Neuronal stem cell (in vitro differentiated cells): Measurements from ENCODE around the gene DCAF7.
A peak's percentile ranks its signal among the peaks of the same experiment; 100 is the strongest.

Experiments used
- DNase-seq: peaks from one replicate; pipeline ENCODE4 v3.0.0-alpha.2; 2013; ENCODE audit warnings: low spot score
- H2AFZ ChIP-seq: one replicate; pipeline ENCODE4 v1.6.1; 2013; ENCODE audit warnings: mild to moderate bottlenecking, low read length, inconsistent platforms
- H2AK5ac ChIP-seq: 2 replicates; pipeline ENCODE4 v1.6.1; 2013; ENCODE audit warnings: low read depth, mild to moderate bottlenecking, inconsistent platforms, low read length, moderate library complexity, mixed read lengths
- H2BK120ac ChIP-seq: 2 replicates; pipeline ENCODE4 v1.6.1; 2013; ENCODE audit warnings: low read depth, mild to moderate bottlenecking, inconsistent platforms, low read length, moderate library complexity, mixed read lengths
- H2BK12ac ChIP-seq: one replicate; pipeline ENCODE4 v1.6.1; 2013; ENCODE audit warnings: low read length, inconsistent platforms
- H2BK15ac ChIP-seq: 2 replicates; pipeline ENCODE4 v1.6.1; 2013; ENCODE audit warnings: mild to moderate bottlenecking, low read length, inconsistent platforms, mixed read lengths
- H2BK5ac ChIP-seq: one replicate; pipeline ENCODE4 v1.6.1; 2013; ENCODE audit warnings: inconsistent platforms, mild to moderate bottlenecking, low read length, moderate library complexity
- H3K14ac ChIP-seq: one replicate; pipeline ENCODE4 v1.6.1; 2013; ENCODE audit warnings: low read length, inconsistent platforms
- H3K18ac ChIP-seq: 2 replicates; pipeline ENCODE4 v1.6.1; 2013; ENCODE audit warnings: low read length, inconsistent platforms
- H3K23ac ChIP-seq: 2 replicates; pipeline ENCODE4 v1.6.1; 2013; ENCODE audit warnings: low read depth, mild to moderate bottlenecking, mixed read lengths, low read length, inconsistent platforms; ENCODE audit not compliant: poor library complexity
- H3K27ac ChIP-seq: replicated peaks from 3 replicates; pipeline ENCODE4 v1.5.1; 2013; ENCODE audit warnings: low read length, inconsistent platforms
- H3K27me3 ChIP-seq, 3 experiments: 2 replicates each; pipeline ENCODE4 v1.6.1; 2013; ENCODE audit warnings: low read length in 3 of 3, mild to moderate bottlenecking in 2 of 3, inconsistent platforms in 1 of 3, low read depth in 1 of 3, mixed read lengths in 1 of 3, moderate library complexity in 1 of 3; ENCODE audit not compliant: control insufficient read depth in 3 of 3, insufficient read depth in 3 of 3
- H3K36me3 ChIP-seq, 2 donors: replicated peaks in 1 of 2; 2 replicates each; pipeline ENCODE4 v1.6.1; 2013; ENCODE audit warnings: low read length in 2 of 2; ENCODE audit not compliant: control insufficient read depth in 2 of 2, insufficient read depth in 2 of 2
- H3K4ac ChIP-seq: 2 replicates; pipeline ENCODE4 v1.6.1; 2013; ENCODE audit warnings: inconsistent platforms, mild to moderate bottlenecking, low read length, moderate library complexity
- H3K4me1 ChIP-seq, 2 donors: 1 replicate in 1 of 2; 2 replicates in 1 of 2; pipeline ENCODE4 v1.6.1; 2013; ENCODE audit warnings: low read length in 2 of 2, low read depth in 1 of 2; ENCODE audit not compliant: control insufficient read depth in 2 of 2, insufficient read depth in 1 of 2
- H3K4me2 ChIP-seq: one replicate; pipeline ENCODE4 v1.6.1; 2013; ENCODE audit warnings: mild to moderate bottlenecking, low read length, inconsistent platforms; ENCODE audit not compliant: insufficient read depth, poor library complexity, severe bottlenecking
- H3K4me3 ChIP-seq, 2 donors: 2 replicates each; pipeline ENCODE4 v1.5.1; 2013; ENCODE audit warnings: low read length in 2 of 2, mild to moderate bottlenecking in 2 of 2, inconsistent platforms in 1 of 2, moderate library complexity in 1 of 2
- H3K79me1 ChIP-seq: one replicate; pipeline ENCODE4 v1.6.1; 2013; ENCODE audit warnings: low read depth, mild to moderate bottlenecking, inconsistent platforms, low read length, moderate library complexity
- H3K9ac ChIP-seq: one replicate; pipeline ENCODE4 v1.6.1; 2013; ENCODE audit warnings: mild to moderate bottlenecking, low read depth, low read length, inconsistent platforms; ENCODE audit not compliant: poor library complexity
- H3K9me3 ChIP-seq, 2 donors: replicated peaks in 1 of 2; 2 replicates each; pipeline versions ENCODE3 to v1.6.1; 2013; ENCODE audit warnings: low read length in 2 of 2, mild to moderate bottlenecking in 2 of 2, inconsistent platforms in 1 of 2, low read depth in 1 of 2, mixed read lengths in 1 of 2, moderate library complexity in 1 of 2; ENCODE audit not compliant: control insufficient read depth in 2 of 2, insufficient read depth in 1 of 2
- H4K8ac ChIP-seq: one replicate; pipeline ENCODE4 v1.6.1; 2013; ENCODE audit warnings: low read depth, mild to moderate bottlenecking, inconsistent platforms, low read length, moderate library complexity
- H4K91ac ChIP-seq: one replicate; pipeline ENCODE4 v1.6.1; 2013; ENCODE audit warnings: low read length, low read depth, mild to moderate bottlenecking, inconsistent platforms; ENCODE audit not compliant: poor library complexity
- WGBS, 2 donors: extraction: QIAGEN DNeasy Blood & Tissue Kit; methylation state at CpG; one replicate each; pipeline ENCODE4 v1.1.7; 2013; ENCODE audit warnings: missing lambda C conversion rate in 2 of 2, mixed read lengths in 1 of 2; ENCODE audit not compliant: insufficient read length in 2 of 2, insufficient replicate concordance in 1 of 2; ENCODE audit errors: extremely low coverage in 2 of 2; 5-methylcytosine and 5-hydroxymethylcytosine counted together

The DCAF7 gene

GRCh38 chr17:63595132-63595531 lies 44.9 kb downstream of the DCAF7 start:
- Histone ChIP-seq H3K27ac (no peak overlapping the region), H3K79me1 (no peaks in the 10 kb centered on the region)

GRCh38 chr17:63596856-63597586 lies 46.7 kb downstream of the DCAF7 start:
- Histone ChIP-seq H2BK120ac (no peak overlapping the region), H2AFZ (no peak overlapping the region), H2BK12ac (no peak overlapping the region), H4K8ac (no peak overlapping the region), H2BK5ac (no peak overlapping the region), H3K4ac (no peak overlapping the region), H3K79me1 (peaks cover 4% of the 10 kb centered on the region), H3K23ac (no peak overlapping the region), H2AK5ac (no peak overlapping the region), H3K14ac (no peak overlapping the region), H3K27me3 (no peaks in the 10 kb centered on the region), H3K4me1 (peaks cover 4 to 6% of the 10 kb centered on the region in 2 donors), H3K18ac (no peak overlapping the region), H3K36me3 (peaks cover 7 to 26% of the 10 kb centered on the region in 2 donors), H2BK15ac (no peak overlapping the region), H3K9ac (no peak overlapping the region), H3K9me3 (no peaks in the 10 kb centered on the region), H4K91ac (no peak overlapping the region), H3K4me3 (no peak overlapping the region), H3K4me2 (no peak overlapping the region), H3K27ac (no peak overlapping the region)
- no CpG with 5 or more reads among the region's 6 CpGs for WGBS, 2 donors
- DNase-seq, result no peak

More at GRCh38 chr17:63595132-63595531, 44.9 kb downstream of the DCAF7 start:
- Histone ChIP-seq H4K91ac (no peak overlapping the region), H2BK12ac (no peak overlapping the region), H3K9me3 (no peaks in the 10 kb centered on the region), H3K27me3 (no peaks in the 10 kb centered on the region), H3K4ac (no peak overlapping the region), H3K18ac (no peak overlapping the region), H3K23ac (no peak overlapping the region), H2BK15ac (no peak overlapping the region), H3K14ac (no peak overlapping the region), H2BK5ac (no peak overlapping the region), H3K36me3 (peaks cover 19 to 43% of the 10 kb centered on the region in 2 donors), H2AK5ac (no peak overlapping the region), H2AFZ (no peak overlapping the region), H3K9ac (no peak overlapping the region), H3K4me3 (no peak overlapping the region), H3K4me1 (peaks cover 0 to 2% of the 10 kb centered on the region in 2 donors), H3K4me2 (no peak overlapping the region), H2BK120ac (no peak overlapping the region), H4K8ac (no peak overlapping the region)
- no CpG with 5 or more reads among the region's 3 CpGs for WGBS, 2 donors
- no peak for DNase-seq

DNA sequence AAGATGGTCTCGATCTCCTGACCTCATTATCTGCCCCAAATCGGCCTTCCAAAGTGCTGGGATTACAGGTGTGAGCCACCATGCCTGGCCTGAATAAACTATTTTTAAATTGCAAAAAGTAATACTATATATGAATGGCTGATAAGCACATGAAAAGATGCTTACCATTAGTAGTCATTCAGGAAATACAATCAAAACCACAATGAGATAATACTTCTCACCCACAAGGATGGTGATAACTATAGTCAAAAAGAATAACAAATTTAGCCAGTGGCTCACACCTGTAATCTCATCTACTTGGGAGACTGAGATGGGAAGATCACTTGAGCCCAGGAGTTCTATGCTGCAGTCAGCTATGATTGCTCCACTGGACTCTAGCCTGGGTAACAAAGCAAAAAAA lies 48.0 kb downstream of the DCAF7 start:
- Histone ChIP-seq H3K27me3 (no peaks in the 10 kb centered on the region), H3K4me1 (peaks cover 4 to 6% of the 10 kb centered on the region in 2 donors), H3K36me3 (peaks cover 3 to 18% of the 10 kb centered on the region in 2 donors), H2BK15ac (no peak overlapping the region), H4K91ac (no peak overlapping the region), H3K14ac (no peak overlapping the region), H3K27ac (no peak overlapping the region), H3K23ac (no peak overlapping the region), H2BK12ac (no peak overlapping the region), H2AK5ac (no peak overlapping the region), H3K4ac (no peak overlapping the region), H4K8ac (no peak overlapping the region), H2BK120ac (no peak overlapping the region), H3K4me3 (no peak overlapping the region), H3K4me2 (no peak overlapping the region), H3K9me3 (no peaks in the 10 kb centered on the region), H3K9ac (no peak overlapping the region), H2AFZ (no peak overlapping the region), H2BK5ac (no peak overlapping the region), H3K79me1 (peaks cover 4% of the 10 kb centered on the region), H3K18ac (no peak overlapping the region)
- no peak for DNase-seq
- no CpG with 5 or more reads among the region's 2 CpGs for WGBS, 2 donors

GRCh38 chr17:63600569-63601438 lies 50.5 kb downstream of the DCAF7 start, which contains the start of gene TACO1:
TSS of gene TACO1 (plus strand) at chr17:63600895. CDS start at chr17:63601084, 189 bp downstream.
- no peak within 1 kb of the TSS for H3K27ac ChIP-seq
- H3K36me3 ChIP-seq, result peaks cover 13 to 21% of the 10 kb centered on the region in 2 donors
- no peak within 1 kb of the TSS for H2BK12ac ChIP-seq
- no CpG with 5 or more reads among the region's 61 CpGs for WGBS, 2 donors
- DNase-seq, result peak; percentile 74
- no peaks in the 10 kb centered on the region for H3K9me3 ChIP-seq
- H2BK5ac ChIP-seq, result no peak within 1 kb of the TSS
- no peaks in the 10 kb centered on the region for H3K27me3 ChIP-seq
- H3K4me2 ChIP-seq, result peak within 1 kb of the TSS; percentile 79
- H3K4ac ChIP-seq, result no peak within 1 kb of the TSS
- no peak within 1 kb of the TSS for H2BK120ac ChIP-seq
- H2AFZ ChIP-seq, result peak within 1 kb of the TSS; percentile 91
- no peak within 1 kb of the TSS for H4K91ac ChIP-seq
- H3K79me1 ChIP-seq, result peaks cover 4% of the 10 kb centered on the region
- H3K14ac ChIP-seq, result no peak within 1 kb of the TSS
- no peak within 1 kb of the TSS for H4K8ac ChIP-seq
- peak within 1 kb of the TSS; percentile 93 to 97 for H3K4me3 ChIP-seq
- H2AK5ac ChIP-seq, result peak within 1 kb of the TSS; percentile 81
- H3K18ac ChIP-seq, result peak within 1 kb of the TSS; percentile 70
- H3K4me1 ChIP-seq, result peaks cover 4 to 6% of the 10 kb centered on the region in 2 donors
- peak within 1 kb of the TSS; percentile 90 for H3K23ac ChIP-seq
- H2BK15ac ChIP-seq, result no peak within 1 kb of the TSS
- peak within 1 kb of the TSS; percentile 95 for H3K9ac ChIP-seq
